Pancreas (tissue), 10 donors: ENCODE results near the gene ACSF3. TPM values are rescaled to one million over a fixed set of nuclear protein-coding genes. Genes with fewer than 3 reads are reported as not detected.
A peak's percentile ranks its signal among the peaks of the same experiment; 100 is the strongest.

Source experiments
- ATAC-seq, 4 donors: fragments of 200-7000 bp; cut with Tn5 transposase; one replicate each; pipeline versions ENCODE4 v1.8.0 to v1.9.1; 2020; ENCODE audit warnings: mild to moderate bottlenecking in 4 of 4, moderate library complexity in 4 of 4
- DNase-seq, 6 donors: peaks; one replicate each; pipeline ENCODE4 v3.0.0-alpha.2; 2020
- FAIRE-seq: peaks from 2 replicates; lab custom pipeline; 2012; peaks lifted over from hg19 to GRCh38; lab: Jason Lieb, UNC
- H3K27ac ChIP-seq, 4 donors: fragments of 200-600 bp; sonication (generic); 1 replicate in 3 of 4; 2 replicates in 1 of 4; pipeline versions ENCODE4 v1.5.0 to v1.8.0; 2020
- H3K27me3 ChIP-seq, 4 donors: fragments of 200-600 bp; one replicate each; pipeline ENCODE4 v1.8.0; 2021
- H3K36me3 ChIP-seq, 3 donors: fragments of 200-600 bp; sonication (generic) in 1 of 3; one replicate each; pipeline versions ENCODE4 v1.5.0 to v1.8.0; 2020 to 2021
- H3K4me1 ChIP-seq, 3 donors: fragments of 200-600 bp; one replicate each; pipeline ENCODE4 v1.8.0; 2021
- H3K4me3 ChIP-seq, 4 donors: fragments of 200-600 bp; sonication (generic) in 2 of 4; one replicate each; pipeline versions ENCODE4 v1.5.0 to v1.8.0; 2020 to 2021
- H3K9me3 ChIP-seq, 4 donors: fragments of 200-600 bp; one replicate each; pipeline ENCODE4 v1.8.0; 2021
- WGBS, 2 donors: extraction: QIAGEN DNeasy Blood & Tissue Kit; methylation state at CpG; one replicate each; pipeline ENCODE4 v1.1.7; 2013; 5-methylcytosine and 5-hydroxymethylcytosine counted together
- intact Hi-C, 3 donors: fragments of 100-400 bp; cut with DNase I; formaldehyde crosslinking; loops; one replicate each; pipeline versions ENCODE4 v1.11.1 to v1.14.2; 2022
- polyA plus RNA-seq, 2 donors: library from polyadenylated mRNA; stranded (reverse); fragments of 200-250 nt; gene quantifications; one replicate each; pipeline ENCODE4 v1.2.3, GENCODE V29; 2013
- total RNA-seq, 6 donors: library from RNA; stranded (reverse); fragmentation: NEBNext Ultra II Directional in 4 of 6; extraction: Animal tissue kit (Norgen Biotek cat#: 25700) in 4 of 6; gene quantifications; one replicate each; pipeline versions ENCODE4 v1.2.1 to v1.2.4, GENCODE V29; 2021 to 2023
- TF ChIP-seq, protein P1 (sequence below), 4 donors: fragments of 200-600 bp; sonication (generic) in 3 of 4; IDR thresholded peaks; one replicate each; pipeline versions ENCODE4 v1.5.0 to v1.8.0; 2021; ENCODE audit warnings: antibody characterized with exemption in 4 of 4
- donor health status: healthy with polysubstance abuse.
- donor health status: DM: no; HTN: no; CAD: no; lungs with moderate emphysema.
- donor health status: DM: no; HTN: no; CAD: no.
- donor health status: control.
- donor health status: control.
- donor health status: Bipolar disorder and iron deficiency.
- donor health status: DM: yes; HTN: yes; CAD: no.
- donor health status: DM: no; HTN: no; CAD: no.
- donor health status: DM: no; HTN: no; CAD: no.
- donor health status: DM: yes; HTN: yes; CAD: no.

ACSF3 gene
- total and polyA plus RNA-seq, 8 donors: 17.3 to 36.9 (median 20.8) TPM

- DNase-seq (peak in 3 of 6 donors; percentile 15 to 75 (median 30)), FAIRE-seq (no peak), ATAC-seq (no peak)
- intact Hi-C loops: no loop called here
- TF ChIP-seq, protein P1, sequence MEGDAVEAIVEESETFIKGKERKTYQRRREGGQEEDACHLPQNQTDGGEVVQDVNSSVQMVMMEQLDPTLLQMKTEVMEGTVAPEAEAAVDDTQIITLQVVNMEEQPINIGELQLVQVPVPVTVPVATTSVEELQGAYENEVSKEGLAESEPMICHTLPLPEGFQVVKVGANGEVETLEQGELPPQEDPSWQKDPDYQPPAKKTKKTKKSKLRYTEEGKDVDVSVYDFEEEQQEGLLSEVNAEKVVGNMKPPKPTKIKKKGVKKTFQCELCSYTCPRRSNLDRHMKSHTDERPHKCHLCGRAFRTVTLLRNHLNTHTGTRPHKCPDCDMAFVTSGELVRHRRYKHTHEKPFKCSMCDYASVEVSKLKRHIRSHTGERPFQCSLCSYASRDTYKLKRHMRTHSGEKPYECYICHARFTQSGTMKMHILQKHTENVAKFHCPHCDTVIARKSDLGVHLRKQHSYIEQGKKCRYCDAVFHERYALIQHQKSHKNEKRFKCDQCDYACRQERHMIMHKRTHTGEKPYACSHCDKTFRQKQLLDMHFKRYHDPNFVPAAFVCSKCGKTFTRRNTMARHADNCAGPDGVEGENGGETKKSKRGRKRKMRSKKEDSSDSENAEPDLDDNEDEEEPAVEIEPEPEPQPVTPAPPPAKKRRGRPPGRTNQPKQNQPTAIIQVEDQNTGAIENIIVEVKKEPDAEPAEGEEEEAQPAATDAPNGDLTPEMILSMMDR (IDR thresholded peaks at IDR 0.05): no peak
- Histone ChIP-seq H3K36me3 (no peaks in the 10 kb centered on the region), H3K9me3 (no peaks in the 10 kb centered on the region), H3K27me3 (no peaks in the 10 kb centered on the region), H3K27ac (no peak overlapping the region), H3K4me3 (no peak overlapping the region), H3K4me1 (no peaks in the 10 kb centered on the region)
- 84 to 88% methylated on average over 13 of the region's 13 CpGs for WGBS, 2 donors
Observed at GRCh38 chr16:89197033-89197632, 103.5 kb downstream of the ACSF3 start.

DNA sequence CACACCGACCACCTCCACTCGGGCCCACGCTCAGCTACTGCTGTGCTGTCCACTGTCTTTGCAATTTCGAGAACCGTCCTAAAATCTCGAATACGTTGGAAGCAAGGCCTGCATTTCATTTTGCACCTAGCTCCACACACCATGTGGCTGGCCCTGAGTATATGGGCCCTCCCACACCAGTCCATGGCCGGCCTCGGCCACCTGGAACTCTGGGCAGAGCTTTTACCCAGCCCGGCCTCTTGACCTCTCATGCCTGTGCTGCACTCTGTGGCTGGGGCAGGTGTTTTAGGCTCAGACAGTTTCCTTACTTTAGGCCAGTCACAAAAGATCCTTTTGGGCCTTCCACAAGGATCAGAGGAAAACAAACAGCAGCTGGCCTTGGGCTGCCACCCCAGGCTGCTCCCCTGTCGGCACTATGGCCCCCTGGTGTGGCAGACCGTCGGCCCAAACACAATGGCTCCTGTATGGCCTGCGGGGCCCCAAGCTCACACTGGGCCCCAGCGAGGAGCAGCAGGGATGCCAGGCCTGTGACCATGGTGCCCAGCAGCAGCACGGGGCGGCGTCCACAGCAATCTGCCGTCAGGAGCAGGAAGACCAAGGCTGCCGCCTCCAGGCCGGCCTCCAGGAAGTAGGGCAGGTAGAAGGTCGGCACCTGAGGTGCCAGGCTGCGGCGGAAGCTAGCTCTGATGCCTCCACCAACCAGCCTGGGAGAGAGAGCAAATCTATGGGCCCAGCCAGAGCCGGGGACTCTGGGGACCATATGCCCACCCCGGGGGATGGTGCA lies 104.2 kb downstream of the ACSF3 start:
- DNase-seq (peak in 3 of 6 donors; percentile 18 to 77 (median 57)), ATAC-seq (no peak), FAIRE-seq (no peak)
- Histone ChIP-seq H3K4me3 (no peak overlapping the region), H3K36me3 (no peaks in the 10 kb centered on the region), H3K4me1 (no peaks in the 10 kb centered on the region), H3K9me3 (no peaks in the 10 kb centered on the region), H3K27me3 (no peaks in the 10 kb centered on the region), H3K27ac (no peak overlapping the region)
- 76 to 78% methylated on average over 26 of the region's 26 CpGs for WGBS, 2 donors
- intact Hi-C loops: no loop called here
- TF ChIP-seq, protein P1 (IDR thresholded peaks at IDR 0.05): no peak

- DNase-seq: peak in 4 of 6 donors; percentile 16 to 70 (median 44)
- intact Hi-C loops: no loop called here
- H3K4me1 ChIP-seq: no peaks in the 10 kb centered on the region
- H3K27me3 ChIP-seq: no peaks in the 10 kb centered on the region
- no peak overlapping the region for H3K27ac ChIP-seq
- TF ChIP-seq, protein P1 (IDR thresholded peaks at IDR 0.05): no peak
- FAIRE-seq: no peak
- H3K9me3 ChIP-seq: no peaks in the 10 kb centered on the region
- no peak for ATAC-seq
- H3K36me3 ChIP-seq: no peaks in the 10 kb centered on the region
- 77 to 84% methylated on average over 28 of the region's 28 CpGs for WGBS, 2 donors
- no peak overlapping the region for H3K4me3 ChIP-seq
Observed at GRCh38 chr16:89198417-89199240, 105.0 kb downstream of the ACSF3 start.

- intact Hi-C loops: no loop called here
- no peak for ATAC-seq
- peak in 3 of 6 donors; percentile 27 to 81 (median 34) for DNase-seq
- Histone ChIP-seq H3K4me3 (peak overlapping the region in 1 of 4 donors; percentile 29), H3K4me1 (no peaks in the 10 kb centered on the region), H3K27me3 (no peaks in the 10 kb centered on the region), H3K27ac (no peak overlapping the region), H3K36me3 (no peaks in the 10 kb centered on the region), H3K9me3 (no peaks in the 10 kb centered on the region)
- no peak for FAIRE-seq
- 73 to 74% methylated on average over 20 to 22 of the region's 22 CpGs for WGBS, 2 donors
- TF ChIP-seq, protein P1 (IDR thresholded peaks at IDR 0.05): no peak
Observed at GRCh38 chr16:89199241-89200123, 105.8 kb downstream of the ACSF3 start.
